Activated CD4-positive, alpha-beta T cell treated with anti-CD3 and anti-CD28 coated beads, Interleukin-2, amount 50 U/mL, for 1 hour (primary cell): ENCODE measurements around the gene VGLL4.
"Not testable (repeated sequence)": the region's sequence is repeated elsewhere in the genome, so short reads cannot be mapped to it uniquely, and the experiment has no call there.

Experiments used
- DNase-seq: peaks from one replicate; pipeline ENCODE4 v3.0.0-alpha.2; 2020

Gene VGLL4, protein sequence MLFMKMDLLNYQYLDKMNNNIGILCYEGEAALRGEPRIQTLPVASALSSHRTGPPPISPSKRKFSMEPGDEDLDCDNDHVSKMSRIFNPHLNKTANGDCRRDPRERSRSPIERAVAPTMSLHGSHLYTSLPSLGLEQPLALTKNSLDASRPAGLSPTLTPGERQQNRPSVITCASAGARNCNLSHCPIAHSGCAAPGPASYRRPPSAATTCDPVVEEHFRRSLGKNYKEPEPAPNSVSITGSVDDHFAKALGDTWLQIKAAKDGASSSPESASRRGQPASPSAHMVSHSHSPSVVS

DNA sequence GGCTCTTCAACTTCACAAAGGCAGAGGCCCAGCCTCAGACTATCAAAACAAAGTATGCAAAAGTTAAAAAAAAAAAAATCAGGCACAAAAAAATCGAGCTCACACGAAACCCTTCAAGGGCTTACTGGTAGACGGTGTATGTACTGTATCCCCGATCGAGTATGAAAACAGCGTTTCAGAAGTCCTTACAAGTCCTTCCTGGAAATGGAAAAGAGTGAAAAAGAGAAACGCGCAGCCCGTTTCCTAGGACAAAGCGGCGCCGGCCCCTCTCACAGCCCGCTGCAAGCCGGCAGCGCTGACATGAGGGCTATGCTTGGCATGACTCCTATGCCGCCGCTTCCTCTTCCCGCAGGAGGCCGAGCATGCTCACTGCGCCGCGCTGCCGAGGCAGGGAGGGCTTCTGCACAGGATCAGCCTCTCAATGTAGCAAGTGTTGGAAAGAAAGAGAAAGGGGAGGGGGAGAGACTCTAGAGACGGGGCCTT, at the start of gene VGLL4:
TSS of gene VGLL4 (minus strand) at position 311 of the 483 bp plus-strand sequence. CDS start 397 bp downstream, outside the sequence.
- peak; percentile 51 for DNase-seq

DNA sequence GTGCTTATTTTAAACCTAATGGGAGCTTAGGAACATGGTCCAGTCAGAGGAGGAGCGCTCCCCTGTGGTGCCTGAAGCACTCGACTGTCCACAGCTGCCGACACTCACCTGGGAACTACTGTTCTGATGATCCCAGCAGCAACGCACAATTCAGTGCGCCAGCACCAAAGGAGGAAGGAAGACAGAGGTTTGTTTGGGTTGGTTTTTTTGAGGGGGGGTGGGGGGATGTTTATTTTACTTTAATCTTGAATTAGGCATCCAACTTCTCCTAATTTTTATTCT, 48.8 kb upstream of the VGLL4 start:
- DNase-seq = no peak

DNA sequence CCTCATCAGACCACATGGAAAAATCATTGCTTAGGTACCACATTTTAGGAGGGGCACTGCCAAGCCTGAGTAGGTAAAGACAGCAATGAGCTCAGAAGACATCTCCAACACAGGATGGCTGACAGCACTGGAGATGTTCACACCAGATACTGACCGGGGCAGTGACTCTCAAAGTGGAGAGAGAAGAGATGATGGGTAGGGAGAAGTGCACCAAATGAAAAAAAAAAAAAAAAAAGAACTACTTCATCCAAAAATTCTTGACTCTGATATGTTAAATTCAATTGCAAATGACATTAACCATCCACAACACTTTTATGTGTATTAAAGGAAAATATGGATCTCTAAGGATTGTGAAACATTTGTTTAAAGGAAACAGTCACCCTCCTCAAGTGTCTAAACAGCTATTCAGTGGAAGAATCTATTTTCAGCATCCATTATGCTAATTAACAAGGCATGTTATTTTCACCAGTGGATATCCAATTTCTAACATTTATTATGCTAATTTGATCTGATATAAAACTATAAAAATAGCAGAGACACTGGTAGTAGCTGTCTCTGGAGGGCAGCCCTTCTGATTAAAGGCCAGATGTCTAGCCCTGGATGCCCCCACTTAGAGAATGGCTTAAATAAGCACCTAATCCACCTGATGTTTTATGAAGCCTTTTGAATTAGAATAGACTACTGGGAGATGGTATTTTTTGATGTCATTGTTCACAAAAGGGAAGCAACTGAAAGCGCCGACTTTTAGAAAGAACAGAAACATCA, 48.2 kb upstream of the VGLL4 start:
- no peak for DNase-seq

DNA sequence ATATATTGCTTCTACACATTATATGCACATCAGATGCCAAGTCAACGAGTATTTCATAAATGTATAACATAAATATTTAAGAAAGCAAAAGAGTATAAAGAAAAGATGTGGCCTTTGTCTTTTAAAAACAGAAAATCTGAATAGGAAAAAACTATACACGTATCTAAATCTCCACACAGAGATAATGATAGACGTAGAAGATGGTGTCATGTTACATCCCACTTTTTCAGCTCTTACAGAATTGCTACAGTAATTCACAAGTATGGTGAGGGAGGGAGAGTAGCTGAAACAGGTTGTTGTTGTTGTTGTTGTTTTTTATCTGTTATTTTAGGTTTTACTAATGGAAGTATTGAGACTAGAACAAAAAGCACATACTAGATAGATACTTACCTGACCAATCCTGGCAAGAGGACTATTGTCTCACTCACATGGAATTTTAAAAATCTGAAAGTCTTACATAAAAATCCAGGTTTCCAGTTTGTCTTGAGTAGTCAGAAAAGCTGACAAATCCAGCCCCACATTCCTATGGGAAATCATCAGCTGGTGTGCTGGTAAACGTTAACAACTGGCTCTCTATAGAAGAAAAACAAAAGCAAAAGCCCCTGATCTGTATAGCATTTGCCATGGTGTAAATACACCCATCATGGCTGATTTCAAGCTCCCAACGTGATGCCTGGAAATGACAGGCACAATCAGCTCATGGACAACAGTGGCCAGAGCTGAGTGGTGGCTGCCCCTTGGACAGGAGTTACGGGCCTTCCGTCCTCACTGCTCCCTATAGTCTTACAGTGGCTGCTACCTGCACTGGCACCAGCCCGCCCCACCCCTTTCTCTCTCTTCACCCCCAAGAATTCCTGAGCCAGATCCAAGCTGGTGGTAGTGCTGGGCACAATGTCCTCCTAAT, 47.4 kb upstream of the VGLL4 start:
- no peak for DNase-seq

DNA sequence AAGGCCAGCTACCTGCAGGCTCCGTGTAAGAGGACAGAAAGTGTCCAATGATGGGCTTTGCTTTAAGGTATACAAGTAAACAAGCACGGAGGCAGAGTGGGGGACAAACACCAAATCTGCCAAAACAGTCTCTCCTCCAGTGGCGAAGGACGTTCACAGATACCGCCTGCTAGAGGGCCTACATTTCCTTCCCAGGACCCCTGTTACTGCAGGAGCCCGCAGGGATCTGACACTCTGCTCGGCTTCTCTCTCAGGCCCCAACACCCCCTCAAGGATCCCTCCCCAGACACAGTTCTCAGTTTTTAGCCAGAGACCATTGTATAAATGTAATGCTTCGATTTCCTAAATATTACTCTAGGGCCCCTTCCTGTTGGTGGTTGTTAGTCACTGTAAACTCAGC, 46.0 kb upstream of the VGLL4 start:
- DNase-seq = no peak

DNA sequence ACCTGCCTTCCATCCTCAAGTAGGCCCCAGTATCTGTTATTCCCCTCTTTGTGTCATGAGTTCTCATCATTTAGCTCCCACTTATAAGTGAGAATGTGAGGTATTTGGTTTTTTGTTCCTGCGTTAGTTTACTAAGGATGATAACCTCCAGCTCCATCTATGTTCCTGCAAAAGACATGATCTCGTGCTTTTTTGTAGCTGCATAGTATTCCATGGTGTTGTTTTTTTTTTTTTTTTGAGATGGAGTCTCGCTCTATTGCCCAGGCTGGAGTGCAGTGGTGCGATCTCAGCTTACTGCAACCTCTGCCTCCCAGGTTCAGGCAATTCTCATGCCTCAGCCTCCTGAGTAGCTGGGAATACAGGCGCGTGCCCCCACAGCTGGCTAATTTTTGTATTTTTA, 41.3 kb upstream of the VGLL4 start:
- DNase-seq = not testable (repeated sequence)

DNA sequence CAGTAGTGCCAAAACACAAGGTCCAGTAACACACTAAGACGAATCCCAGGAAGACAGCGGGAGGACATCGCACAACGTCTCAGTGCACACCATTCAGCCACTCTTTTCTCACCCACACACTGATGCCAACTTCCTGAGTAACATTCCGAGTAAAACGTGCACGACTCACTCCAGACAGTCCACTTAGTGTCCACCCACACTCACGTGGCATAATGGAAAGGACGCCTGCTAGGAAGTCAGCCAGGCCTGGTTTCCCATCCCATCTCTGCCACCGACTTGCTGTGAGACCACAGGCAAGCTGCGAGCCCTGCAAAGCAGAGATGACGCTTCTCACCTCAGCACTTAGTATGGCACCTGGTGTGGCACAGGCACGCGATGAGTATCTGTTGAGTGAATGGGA, 36.8 kb upstream of the VGLL4 start:
- no peak for DNase-seq

DNA sequence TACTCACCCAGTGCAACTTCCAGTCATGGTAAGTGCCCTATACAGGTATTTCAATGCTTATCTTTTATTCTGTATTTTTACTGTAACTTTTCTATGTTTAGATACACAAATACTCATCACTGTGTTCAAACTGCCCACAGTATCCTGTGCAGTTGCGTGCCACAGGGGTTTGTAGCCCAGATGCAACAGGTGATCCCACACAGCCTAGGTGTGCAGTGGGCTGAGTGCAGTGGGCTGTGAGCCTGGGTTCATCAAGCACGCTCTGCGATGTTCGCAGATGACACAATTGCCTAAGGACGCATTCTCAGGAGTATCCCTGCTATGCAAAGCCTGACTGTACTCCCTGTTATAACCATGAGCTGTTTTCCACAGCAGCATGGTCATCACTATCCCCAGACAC, 36.2 kb upstream of the VGLL4 start:
- DNase-seq = no peak

DNA sequence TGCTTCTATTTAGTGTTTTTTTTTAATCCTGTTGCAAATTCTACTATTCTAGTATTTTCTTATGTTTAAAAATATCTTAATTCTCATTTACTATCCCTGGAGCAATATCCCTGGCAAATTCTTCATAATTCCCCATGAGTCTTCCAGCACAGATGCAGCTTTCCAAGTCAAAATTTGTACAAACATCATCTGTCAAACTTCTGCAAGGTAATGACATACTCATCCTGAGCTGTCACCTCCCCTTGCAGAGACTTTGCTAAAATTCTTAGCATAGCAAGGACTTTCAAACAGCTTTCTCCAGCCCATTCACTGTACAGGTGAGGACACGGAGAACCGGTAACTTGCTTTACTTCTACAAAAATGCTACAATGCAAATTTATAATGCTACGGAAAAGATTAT, 28.6 kb upstream of the VGLL4 start:
- no peak for DNase-seq

DNA sequence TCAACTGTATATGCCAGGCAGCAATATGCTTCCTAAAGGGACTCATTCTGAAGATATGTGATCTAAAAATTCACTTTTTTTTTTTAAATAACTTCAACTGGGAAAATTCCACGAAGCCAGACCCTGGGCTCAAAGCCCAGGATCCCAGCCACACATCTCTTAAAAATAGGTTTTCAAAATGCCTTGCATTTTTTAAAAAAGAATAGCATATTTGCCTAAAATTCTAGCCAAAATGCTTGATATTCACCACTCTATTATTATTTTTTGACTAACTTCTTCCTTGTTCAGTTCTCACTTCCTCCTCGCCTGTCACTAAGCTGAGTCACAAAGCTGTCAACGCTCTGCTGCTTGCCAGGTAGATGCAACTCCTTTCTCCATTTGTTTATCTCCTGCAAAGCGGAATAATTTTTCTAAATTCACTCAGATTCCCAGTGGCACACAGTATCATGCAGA, 28.0 kb upstream of the VGLL4 start:
- no peak for DNase-seq

DNA sequence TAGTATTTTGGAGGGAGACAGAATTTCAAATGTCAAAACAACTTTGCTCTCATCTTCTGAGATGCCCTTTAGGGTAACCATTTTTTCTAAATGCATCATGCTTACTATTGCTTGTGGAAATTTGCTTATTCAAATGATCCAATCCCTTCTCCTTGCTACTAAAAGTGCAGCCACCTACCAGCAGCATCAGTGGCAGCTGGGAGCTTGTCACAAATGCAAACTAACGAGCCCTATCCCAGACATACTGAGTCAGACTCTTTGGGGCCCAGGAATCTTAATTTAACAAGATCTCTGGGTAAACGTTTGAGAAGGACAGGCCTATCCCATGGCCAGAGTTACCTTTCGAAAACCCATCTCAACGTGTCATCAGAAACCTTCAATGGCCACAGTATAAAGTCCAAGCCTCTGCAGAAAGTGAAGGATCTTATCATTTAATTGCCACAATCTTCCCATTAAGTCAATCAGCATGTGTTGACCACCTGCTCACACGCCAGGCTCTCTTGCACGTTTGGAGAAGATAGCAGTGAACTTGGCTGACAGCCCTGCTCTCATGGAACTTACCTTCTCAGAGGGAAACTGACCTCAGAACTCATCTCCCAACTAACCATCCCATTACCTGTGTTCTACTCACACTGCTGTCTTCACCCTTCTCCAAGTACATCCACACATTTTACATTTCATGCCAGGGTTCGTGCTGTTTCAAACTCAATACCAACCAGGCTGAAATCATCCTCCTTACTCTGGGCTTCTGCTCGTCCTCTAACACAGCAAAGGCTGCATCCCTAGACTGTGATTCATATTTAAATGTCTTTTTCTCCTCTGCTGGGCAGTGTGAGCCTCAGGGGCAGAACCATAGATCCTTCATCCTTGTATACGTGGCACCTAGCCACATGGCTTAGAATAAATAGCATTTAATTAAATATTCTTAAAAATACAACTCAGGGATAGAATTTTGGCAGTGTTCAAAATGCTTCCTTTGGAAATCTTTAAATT, 24.8 kb upstream of the VGLL4 start:
- no peak for DNase-seq

DNA sequence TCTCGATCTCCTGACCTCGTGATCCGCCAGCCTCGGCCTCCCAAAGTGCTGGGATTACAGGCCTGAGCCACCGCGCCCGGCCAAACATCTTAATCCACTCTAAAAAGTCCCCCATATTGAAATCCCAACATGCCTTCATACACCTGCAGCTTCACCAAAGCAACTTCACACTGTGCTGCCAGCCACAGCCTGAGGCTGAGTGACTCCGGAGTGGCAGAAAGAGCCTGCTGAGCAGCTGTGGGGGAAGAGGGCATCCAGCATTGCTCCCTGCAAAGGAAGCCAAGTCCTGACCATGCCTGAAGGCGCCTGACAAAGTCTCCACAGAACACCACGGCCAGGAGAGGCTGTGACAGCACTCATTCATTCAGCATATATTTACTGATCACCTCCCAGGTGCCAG, 21.6 kb upstream of the VGLL4 start:
- DNase-seq = no peak

DNA sequence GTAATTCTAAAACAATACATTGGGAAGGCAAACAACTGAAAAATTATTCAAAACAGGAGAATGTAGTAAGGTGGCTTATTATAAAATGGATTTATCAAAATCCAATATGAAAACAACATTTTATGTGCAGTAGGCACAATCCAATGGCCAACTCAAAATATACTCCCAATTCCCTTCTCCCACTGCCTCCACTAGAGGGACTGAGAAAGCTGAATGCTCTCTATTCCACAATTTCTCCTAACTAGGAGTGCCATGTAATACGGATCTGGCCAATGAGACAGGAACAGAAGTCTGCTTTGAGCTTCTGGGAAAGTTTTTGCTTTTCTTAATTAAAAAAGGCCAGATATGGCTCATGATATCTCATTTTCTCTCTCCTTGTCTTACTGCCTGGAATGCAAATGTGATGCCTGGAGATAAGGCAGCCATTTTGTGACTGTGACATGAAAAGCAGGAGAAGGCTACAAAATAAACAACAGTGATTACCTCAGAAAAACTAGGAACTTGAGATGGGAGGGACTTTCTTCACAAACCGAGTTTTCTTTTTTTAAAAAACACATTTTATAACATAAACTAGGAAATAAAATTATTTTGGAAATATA, 18.8 kb upstream of the VGLL4 start:
- no peak for DNase-seq

DNA sequence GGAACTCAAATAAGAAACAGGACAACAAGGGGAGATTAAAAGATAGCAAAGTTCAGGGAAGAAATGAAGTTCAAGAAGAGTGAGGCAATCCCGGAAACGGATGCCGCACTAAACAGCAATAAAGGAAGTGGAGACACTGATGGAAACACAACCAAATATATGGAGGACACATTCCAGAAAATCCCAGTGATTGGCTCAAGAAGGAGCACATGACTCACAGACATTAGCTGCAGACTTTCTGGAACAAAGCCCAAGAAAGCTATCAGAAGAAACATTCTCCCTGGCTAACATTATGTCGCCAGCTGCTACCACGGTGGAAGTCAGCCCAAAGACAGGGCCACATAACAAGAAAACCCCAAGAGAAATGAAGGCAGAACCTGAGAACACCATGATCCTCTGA, 18.1 kb upstream of the VGLL4 start:
- DNase-seq = no peak

DNA sequence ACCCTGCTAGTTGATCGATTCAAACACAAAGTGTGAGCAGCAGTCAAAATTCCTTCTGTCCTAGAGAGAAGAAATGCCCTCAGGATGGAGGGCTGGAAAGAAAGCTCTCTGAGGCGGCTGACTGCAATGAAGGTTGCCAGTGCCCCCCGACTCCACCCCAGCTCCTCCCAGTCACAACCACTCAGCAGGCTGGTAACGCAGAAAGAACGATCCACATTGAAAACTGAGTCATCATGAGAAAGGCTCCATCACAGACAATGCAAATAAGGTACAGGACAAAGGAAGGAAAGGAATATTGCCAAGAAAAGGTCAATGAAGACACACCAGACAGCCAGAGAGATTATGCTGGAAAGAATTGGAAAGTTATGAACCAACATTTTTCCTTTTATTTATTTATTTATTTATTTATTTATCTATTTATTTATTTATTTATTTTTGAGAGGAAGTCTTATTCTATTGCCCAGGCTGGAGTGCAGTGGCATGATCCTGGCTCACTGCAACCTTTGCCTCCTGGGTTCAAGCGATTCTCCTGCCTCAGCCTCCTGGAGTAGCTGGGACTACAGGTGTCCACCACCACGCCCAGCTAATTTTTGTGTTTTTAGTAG, 17.4 kb upstream of the VGLL4 start:
- DNase-seq = no peak

DNA sequence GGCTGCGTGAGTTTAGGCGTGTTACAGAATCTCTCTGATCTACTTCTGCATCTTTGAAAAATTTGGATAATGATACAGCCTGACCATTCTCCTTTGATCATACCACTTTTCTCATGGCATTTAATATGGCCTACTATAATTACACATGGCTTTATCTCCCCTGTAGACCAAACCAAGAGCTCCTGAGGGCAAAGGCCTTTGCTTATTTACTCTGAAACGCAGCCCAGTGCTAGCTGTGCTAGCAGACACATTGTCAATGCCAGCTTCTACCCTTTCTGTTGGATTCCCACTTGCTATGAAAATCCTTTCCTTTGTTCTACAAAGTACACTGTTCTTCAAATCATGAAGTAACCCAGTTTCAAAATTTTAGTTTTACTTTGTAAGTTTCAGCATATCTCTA, 16.5 kb upstream of the VGLL4 start:
- DNase-seq = no peak

DNA sequence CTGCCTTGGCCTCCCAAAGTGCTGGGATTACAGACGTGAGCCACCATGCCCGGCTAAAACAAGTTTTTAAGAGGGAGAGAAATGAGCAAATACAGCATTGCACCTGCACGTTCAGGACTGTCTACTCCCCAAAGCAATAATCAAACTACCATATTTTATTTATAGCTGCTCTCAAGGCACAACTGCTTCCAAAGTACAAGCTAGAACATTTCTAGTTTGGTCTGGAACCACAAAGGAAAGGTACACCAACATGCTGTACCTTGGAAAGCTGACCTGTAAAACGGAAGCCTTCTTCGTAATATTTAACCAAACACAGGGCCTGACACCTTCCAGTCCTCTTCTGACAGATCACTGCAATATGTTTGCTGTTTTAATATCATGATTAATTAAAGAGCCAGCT, 14.5 kb upstream of the VGLL4 start:
- no peak for DNase-seq

DNA sequence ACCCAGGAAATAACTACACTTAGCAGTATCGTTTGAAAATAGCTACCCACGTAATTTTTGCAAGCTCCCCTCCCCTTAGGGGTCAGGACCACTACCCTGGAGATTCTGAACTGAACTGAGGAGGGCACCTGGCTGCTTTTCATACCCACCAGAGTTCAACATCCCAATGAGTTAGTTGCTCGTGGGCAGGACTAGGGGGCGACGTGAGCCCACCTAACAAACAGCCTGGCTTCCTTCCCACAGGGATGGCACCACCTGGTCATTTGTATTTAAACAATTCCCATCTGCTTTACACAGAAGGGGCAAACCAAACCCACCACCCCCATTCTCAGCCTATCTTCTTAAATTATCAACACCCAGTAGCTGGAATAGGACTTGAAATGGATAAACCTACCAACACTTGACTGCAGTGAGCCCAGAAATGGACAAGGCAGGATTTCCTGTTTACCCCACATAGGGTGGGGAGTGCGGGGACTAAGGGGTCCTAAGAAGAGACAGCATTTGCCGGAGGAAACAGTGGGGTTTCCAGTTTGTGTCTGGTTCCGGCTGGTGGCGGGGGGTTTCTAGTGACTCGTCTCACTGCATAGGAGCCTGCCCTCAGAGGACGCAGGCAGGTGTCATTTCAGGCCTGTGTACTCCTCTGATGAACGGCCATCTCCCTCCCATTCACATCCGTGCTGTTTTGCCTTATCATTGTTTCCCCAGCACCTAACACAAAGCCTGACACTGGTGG, 11.6 kb upstream of the VGLL4 start:
- DNase-seq = no peak

DNA sequence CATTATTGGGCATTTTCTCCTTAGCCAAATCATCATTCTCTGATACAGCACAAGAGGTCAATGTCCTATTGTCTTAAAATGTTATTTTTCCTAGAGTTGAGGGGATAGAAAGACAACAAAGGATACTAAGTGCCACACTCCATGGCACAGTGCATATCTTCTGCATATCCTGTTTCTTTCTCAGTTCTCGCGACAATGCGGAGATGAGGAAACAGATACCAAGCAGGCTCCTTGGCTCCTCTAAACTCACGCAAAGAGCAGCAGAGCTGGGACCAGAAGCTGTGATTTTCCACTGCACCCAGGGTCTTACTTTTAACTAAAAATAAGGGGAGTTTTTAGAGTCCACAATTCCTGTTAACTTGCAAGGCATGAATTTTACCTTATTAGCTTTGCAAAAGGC, 10.5 kb upstream of the VGLL4 start:
- no peak for DNase-seq

DNA sequence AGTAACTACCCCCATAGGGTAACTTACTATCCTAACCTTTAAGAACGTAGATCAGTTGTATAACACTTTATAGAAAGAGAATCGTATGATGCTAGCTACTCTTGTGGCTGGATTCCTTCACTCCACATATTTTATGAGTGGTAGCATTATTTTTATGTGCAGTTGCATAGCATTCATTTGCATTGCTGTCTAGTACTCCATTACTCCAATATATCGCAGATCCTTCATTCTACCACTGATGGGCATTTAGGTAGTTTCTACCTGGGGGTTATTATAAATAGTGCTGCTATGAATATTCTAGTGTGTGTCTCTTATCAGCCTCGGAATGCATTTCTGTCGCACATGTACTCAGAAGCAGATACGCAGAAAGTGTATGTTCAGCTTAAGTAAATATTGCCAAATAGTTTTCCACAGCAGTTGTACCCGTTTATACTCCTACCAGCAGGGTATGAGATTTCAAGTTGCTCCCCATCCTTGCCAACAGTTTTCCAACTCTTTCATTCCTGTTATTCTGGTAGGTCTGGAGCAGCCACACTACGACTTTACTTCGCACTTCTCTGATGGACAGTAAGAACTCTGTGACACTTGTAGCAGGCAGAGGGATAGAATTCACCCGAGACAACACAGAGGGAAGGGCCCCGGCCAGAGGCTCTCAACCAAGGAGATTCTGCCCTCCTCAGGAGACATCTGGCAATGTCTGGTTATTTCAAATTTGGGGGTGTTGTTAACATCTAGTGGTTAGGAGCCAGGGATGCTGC, 9.8 kb upstream of the VGLL4 start:
- DNase-seq = no peak
